NCI-H82 (cell line): ENCODE data around the gene DYRK1B.

Experiments used
- DNase-seq: peaks from one replicate; lab custom pipeline; 2025; lab: John Stamatoyannopoulos, UW

DYRK1B gene

DNA sequence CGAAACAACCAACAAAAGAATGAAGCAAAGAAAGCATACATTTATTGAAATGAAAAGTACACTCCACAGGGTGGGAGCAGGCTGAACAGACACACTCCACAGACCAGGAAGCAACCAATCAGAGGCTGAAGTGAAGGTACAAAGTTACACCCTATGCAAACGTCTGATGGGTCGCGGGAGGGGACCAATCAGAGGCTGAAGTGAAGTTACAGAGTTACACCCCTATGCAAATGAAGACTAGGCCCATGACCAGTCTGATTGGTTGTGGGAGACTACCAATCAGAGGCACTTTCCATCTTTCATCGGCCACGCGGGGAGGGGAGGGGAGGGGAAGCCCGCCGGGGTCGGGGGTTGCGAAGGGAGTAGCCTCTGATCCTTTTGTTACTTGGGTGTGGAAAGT, 24.6 kb upstream of the DYRK1B start:
- DNase-seq = peak; percentile 52

DNA sequence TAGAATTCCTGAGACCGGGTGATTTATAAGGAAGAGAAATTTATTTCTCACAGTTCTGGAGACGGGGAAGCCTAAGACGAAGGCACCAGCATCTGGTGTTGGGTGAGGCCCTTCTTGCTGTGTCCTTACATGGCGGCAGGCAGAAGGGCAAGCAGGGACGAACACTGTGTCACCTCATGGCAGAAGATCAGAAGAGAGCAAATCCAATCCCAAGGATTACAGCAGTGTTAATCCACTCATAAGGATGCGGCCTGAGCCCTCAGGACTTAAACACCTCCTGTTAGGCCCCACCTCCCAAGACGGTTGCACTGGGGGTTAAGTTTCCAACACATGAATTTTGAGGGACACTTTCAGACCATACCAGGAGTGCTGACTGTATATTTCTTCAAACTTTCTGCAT, 18.9 kb upstream of the DYRK1B start:
- DNase-seq = peak; percentile 99

- no peak for DNase-seq
These were observed 16.9 kb upstream of the DYRK1B start for GRCh38 chr19:39850892-39851291.

DNA sequence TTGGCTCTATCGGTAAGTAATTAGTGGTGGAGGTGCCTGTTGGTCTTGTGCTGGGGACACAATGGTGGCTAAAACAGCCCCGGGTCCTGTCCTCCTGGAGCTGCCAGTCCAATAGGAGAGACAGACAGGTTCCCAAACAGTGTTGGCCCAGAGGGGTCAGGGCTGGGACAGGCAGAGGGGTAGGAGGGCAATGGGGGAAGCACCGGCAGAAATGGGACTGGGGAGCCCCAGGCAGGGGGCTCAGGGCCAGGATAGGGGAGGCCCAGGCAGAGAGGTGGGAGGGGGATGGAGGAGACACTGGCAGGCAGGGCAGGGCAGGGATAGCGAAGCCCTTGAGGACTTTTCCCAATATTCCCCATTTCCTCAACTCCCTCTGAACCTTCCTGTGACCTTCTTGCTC, 14.4 kb upstream of the DYRK1B start:
- no peak for DNase-seq

- DNase-seq = no peak
These were observed 13.6 kb upstream of the DYRK1B start for GRCh38 chr19:39847525-39847924.

DNA sequence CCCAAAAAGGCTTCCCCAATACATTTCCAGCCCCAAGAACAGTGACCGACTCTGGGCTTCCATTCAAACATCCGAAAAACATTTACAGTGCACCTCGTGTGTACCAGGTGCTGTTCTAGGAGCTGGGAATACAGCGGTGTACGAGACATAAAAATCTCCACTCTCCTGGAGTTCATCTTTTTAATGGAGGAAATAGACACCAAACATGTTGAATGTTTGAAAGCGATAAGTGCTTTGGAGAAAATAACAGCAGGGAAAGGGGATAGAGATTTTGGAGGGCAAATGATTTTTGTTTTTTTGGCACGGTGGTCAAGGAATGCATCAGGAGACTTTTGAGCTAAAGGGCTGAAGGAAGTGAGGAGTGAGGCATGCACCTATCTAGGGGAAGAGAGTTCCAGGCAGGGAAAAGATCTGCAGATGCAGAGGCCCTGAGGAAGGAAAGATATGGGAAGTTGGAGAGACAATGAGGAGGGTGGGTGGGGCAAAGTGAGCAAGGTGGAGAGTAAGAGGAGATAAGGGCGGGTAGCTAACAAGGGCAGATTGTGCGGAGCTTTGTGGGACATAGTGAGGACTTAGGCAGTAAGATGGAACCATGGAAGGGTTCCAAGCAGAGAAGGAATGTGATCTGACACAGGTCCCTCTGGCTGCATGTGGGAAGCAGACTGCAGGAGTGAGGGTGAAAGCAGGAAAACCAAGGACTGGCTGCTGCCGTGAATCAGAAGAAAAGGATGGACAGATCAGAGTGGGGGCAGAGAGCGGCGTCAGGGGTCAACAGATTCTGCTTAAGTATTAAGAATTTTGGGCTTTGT, 12.9 kb upstream of the DYRK1B start:
- DNase-seq = peak; percentile 34

DNA sequence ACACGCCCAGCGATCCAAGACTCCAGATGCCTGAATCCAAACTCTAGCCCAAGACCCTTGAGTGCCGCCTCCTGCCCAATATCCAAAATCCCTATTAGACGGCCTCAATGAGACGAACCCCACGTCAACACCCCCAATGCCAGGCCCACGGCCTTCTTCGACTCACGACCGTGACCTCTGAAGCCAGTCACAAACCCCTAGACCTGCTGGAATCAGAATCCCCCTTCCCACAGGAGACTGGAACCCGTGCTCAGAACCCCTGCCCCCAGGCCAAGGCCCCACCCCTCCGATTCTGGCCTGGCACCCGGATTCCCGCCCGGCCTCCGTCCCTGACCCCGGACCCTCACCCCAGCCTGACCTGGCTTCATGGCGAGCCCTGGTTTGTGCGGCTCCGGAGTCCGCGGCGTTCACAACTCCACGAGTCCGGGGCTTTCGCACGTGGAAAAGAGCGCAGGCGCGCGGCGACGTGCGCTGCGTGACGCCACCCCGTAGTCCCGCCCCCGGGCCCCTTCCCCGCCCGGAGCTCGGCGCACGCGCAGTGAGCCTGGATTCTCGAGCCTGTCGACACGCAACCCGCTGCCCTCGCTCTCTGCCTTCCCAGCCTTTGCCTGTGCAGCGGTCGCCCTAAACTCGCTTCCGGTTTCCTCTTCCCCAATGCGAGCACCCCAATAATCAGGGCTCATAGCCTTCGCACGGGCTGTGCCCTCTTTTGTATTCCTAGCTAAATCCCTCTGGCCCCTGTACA, 12.1 kb upstream of the DYRK1B start, which contains the start of gene FBL:
Gene FBL, minus strand, starts transcription at position 447 of the 745 bp plus-strand sequence. Its CDS starts 79 bp downstream, at position 368.
- DNase-seq = peak; percentile 96

DNA sequence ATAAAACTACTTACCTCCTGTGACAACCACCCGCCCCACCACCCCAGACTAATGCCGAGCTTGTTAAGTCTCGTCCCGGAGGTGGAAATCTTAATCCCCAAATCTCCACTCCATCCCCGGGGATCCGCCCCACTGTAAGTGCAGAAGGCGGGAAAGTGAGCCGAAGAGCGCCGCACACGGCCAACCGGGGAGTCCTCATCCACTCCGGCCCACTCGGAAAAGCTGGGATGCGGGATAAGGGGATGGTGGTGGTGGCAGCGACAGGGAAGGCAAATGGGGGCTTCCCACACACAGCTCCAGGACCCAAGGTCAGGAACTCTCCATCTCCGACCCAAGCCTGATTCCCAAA, 11.6 kb upstream of the DYRK1B start:
- peak; percentile 93 for DNase-seq

DNA sequence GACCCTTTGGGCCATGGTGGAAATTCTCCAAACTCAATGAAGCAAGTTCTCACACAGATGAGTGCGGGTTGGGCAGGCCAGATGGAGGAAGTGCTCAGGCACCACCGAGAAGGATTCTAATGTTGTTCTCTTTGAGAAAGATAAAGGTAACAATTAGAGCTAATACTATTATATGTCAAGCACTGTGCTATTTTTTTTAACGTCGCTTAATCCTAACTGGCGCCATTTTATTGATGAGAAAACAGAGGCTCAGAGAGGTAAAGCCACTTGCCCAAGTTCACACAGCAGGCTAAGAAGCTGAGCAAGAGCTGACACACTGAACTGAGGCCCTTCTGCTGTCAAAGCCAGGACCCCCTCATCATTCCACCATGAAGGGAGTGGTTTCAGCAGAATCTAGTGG, 11.2 kb upstream of the DYRK1B start:
- no peak for DNase-seq

DNA sequence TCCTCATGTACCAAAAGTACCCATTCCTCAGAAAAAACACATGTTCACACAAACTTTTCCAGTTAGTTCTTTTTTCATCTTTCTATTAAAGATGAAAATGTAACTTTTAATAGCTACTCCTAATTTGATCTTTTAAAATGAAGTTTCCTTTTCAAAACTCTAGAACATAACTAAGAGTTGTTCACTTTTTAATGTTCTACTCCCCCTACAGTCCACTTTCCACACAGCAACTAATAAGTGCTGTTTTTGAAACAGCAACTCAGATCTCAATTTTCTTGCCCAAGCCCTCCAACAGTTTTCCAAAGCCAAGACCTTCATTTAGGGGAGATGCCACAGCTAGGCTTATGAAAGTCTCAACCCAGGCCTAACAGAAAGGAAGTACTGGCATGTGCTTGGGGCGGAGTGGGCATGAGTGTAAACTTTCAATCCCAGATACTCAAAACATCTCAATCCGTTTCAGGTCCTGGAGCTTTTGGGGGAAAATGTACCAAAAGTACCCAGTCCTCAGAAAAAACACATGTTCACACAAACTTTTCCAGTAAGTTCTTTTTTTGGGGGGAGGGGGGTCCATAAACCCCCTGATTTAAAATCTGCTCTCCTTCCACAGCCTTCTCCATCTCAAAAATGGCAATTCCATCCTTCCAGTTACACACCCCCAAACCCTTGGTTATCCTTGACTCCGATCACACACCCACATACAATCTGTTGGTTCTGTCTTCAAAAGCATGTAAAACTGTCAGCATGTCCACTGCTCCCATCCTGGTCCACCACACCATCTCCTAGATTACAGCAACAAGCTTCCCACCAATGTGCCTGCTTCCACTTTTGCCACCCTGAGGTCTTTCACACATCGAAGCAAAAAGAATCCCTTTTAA, 10.2 kb upstream of the DYRK1B start:
- DNase-seq = peak; percentile 55

- no peak for DNase-seq
These were observed 8.9 kb upstream of the DYRK1B start for GRCh38 chr19:39842693-39843435.

- DNase-seq = no peak
These were observed 7.1 kb upstream of the DYRK1B start for GRCh38 chr19:39841041-39841440.

DNA sequence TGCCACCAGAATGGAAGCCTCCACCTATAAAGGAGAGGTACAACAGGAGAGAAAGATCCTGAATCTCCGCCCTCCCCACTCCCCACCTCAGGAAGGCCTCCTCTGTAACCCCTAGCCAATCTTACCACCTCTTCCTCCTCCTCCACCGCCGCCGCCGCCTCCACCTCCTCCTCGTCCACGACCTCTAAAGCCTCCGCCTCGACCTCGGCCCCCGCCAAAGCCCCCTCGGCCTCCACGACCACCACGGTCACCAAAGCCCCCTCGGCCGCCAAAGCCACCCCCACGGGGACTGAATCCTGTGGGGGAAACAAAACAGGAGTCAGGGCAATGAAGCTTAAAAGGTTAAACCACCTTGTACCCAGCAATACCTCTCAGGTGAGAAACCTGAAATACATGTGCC, 6.5 kb upstream of the DYRK1B start:
- no peak for DNase-seq

DNA sequence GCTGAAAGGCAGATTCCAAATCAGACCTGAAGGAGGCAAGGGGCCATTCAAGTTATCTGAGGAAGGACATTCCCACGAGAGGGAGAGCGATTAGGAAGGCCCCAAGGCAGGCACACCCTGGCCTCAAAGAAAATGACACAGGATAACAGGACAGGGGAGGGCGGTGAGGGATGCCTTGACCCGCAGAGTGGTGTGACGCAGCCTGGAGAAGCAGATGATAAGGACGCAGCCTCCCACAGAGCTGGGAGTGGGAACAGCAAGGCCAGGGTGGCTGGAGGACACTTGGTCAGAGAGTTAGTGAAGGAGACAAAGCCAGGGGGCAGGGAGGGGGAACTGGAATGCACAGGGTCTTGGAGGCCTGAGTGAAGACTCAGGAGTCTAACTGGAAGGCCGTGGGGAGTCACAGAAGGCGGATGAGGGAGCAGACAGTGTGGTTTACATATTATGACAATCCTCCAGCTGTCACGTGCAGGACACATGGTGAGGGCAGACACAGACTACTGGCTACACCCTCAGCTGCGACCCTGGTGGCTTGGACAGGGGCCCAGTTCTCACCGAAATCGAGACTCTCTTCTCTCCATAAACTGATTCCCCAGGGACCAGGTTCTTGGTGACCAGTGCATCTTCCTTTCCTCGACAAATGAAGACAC, 5.8 kb upstream of the DYRK1B start:
- peak; percentile 9 for DNase-seq

GRCh38 chr19:39838569-39838968, 4.6 kb upstream of the DYRK1B start:
- no peak for DNase-seq

DNA sequence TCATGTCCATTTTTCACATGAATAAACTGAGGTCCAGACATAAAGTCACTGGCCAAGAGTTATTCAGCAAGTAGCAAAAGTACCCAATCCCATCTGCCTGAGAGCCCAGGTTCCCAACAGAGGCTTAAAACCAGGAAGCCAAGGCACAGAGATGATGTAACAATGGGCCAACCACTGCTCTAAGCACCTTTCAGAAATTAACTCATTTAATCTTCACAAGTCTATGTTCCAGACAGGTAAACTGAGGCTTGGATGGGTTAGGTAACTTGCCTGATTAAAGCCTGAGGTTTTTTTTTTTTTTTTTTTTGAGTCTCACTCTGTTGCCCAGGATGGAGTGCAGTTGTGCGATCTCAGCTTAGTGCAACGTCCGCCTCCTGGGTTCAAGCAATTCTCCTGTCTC, 4.0 kb upstream of the DYRK1B start:
- DNase-seq = no peak

DNA sequence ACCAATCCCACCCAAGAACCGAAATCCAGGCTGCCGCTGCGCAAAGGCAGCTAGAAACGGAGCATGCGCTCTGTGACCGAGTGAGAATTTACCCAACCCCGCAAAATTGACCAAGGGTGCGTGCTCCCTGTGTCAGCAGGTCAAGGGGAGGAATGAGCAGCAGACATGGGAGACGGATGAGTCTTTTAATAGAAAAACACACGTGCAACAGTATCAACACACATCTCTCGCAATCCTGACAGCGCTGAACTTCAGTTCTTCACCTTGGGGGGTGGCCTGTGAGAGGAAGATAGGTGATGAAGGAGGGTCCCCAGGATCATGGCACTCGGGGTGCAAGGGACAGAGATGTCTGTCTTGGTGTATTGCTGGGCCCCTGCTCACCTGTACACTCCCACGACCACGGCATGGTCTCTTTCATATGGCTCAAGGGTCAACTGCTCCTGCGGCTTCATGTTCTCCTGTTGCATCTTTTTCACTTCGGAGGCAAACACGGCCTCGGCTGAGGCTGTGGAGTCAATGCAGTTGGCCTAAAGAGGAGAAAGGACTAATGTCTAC, 402 bp upstream of the DYRK1B start:
- DNase-seq = peak; percentile 53

- DNase-seq = no peak
These were observed 850 bp downstream of the DYRK1B start for GRCh38 chr19:39833160-39833463.

DNA sequence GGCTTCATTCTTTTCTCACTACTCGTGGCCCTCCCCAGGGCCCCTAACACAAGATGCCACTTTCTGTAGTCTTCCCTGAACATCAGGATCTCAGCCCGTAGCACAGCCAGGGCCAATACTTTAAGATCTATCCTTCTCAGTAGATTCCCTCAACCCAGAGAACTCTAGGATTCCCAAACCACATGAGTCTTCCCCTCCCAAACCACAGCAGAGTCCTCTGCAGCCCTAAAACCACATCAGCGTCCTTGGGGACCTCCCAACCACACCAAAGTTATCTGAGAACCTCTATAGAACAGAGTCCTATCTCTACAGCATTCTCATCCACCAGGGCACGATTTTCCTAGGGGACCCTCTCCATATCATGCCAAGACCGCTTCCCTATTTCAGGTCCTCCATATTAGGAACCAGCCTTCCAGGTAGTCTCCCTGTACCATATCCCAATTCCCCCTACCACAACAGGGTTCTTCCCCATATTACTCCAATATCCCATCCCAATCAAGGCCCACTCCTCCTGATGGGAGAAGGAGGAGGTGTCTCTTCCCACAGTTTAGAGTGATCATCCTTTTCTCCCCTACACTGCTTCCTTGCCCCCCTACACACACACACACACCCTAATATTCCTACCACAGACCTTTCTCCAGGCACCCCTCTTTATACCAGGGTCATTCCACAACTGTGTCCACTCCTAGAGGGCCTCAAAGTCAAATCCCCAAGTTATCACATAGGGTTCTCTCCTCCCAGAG, 1.4 kb downstream of the DYRK1B start:
- no peak for DNase-seq

DNA sequence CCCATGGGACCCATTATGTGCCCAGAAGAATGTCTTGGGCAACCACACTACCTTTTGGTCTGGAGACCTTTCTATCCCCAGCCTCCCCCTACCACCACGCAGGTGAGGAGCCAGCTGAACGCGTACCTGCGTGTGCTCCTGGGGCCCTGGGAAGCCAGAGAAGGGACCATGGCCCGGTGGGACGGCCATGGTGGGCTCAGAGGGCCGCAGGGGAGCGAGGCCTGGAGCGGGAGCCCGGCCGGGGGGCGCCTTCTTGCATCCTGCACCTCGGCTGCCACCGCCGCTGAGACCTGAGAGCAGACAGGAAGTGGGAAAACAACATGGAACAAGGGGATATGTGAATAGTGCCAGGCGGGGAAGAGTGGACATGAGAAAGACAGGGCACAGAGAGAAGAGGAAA, 2.3 kb downstream of the DYRK1B start:
- DNase-seq = no peak
